DOHH2 (cell line): Measurements from ENCODE around the gene MED28.

Experiments
- H3F3A ChIP-seq: fragments of 200-600 bp; sonication (generic), shearing (Covaris generic); 2 replicates; pipeline ENCODE4 v1.6.0; 2016; ENCODE audit warnings: antibody characterized with exemption, mild to moderate bottlenecking; ENCODE audit not compliant: control insufficient read depth, insufficient read depth
- H3K27ac ChIP-seq: fragments of 200-600 bp; sonication (generic); 2 replicates; pipeline ENCODE4 v1.5.1; 2014; ENCODE audit warnings: low read depth, mild to moderate bottlenecking, low read length, moderate library complexity
- H3K27me3 ChIP-seq: fragments of 200-600 bp; sonication (generic); 2 replicates; pipeline ENCODE4 v1.6.1; 2014; ENCODE audit warnings: mild to moderate bottlenecking, low read length, mixed read lengths; ENCODE audit not compliant: control insufficient read depth
- H3K36me3 ChIP-seq: fragments of 200-600 bp; sonication (generic); 2 replicates; pipeline ENCODE4 v1.6.1; 2014; ENCODE audit warnings: mild to moderate bottlenecking, low read length, moderate library complexity, mixed read lengths; ENCODE audit not compliant: control insufficient read depth
- H3K4me1 ChIP-seq: fragments of 200-600 bp; sonication (generic); 2 replicates; pipeline ENCODE4 v1.6.1; 2014; ENCODE audit warnings: mild to moderate bottlenecking, low read length, mixed read lengths; ENCODE audit not compliant: control insufficient read depth
- H3K4me2 ChIP-seq: fragments of 200-600 bp; sonication (generic); 2 replicates; pipeline ENCODE4 v1.6.0; 2014; ENCODE audit warnings: mild to moderate bottlenecking, low read length, moderate library complexity
- H3K4me3 ChIP-seq: fragments of 200-600 bp; sonication (generic); 2 replicates; pipeline ENCODE4 v1.5.1; 2014; ENCODE audit warnings: mild to moderate bottlenecking, low read length, mixed read lengths
- H3K79me2 ChIP-seq: fragments of 200-600 bp; sonication (generic); 2 replicates; pipeline ENCODE4 v1.6.1; 2014; ENCODE audit warnings: mild to moderate bottlenecking, low read length, mixed read lengths; ENCODE audit not compliant: control insufficient read depth
- H3K9me2 ChIP-seq: fragments of 200-600 bp; sonication (generic); replicated peaks from 2 replicates; pipeline ENCODE4 v1.6.1; 2014; ENCODE audit warnings: mild to moderate bottlenecking, low read length, mixed read lengths; ENCODE audit not compliant: control insufficient read depth
- H3K9me3 ChIP-seq: fragments of 200-600 bp; sonication (generic); 2 replicates; pipeline ENCODE4 v1.6.1; 2014; ENCODE audit warnings: antibody characterized with exemption, low read length, mixed read lengths; ENCODE audit not compliant: control insufficient read depth, insufficient read depth
- H4K20me1 ChIP-seq: fragments of 200-600 bp; sonication (generic); 2 replicates; pipeline ENCODE4 v1.6.0; 2014; ENCODE audit warnings: low read depth, mild to moderate bottlenecking, antibody characterized with exemption, low read length, moderate library complexity; ENCODE audit not compliant: control insufficient read depth, insufficient read depth
- CTCF ChIP-seq: fragments of 200-600 bp; sonication (generic); IDR thresholded peaks from one replicate; pipeline ENCODE4 v1.5.1; 2014; ENCODE audit warnings: antibody characterized with exemption, mild to moderate bottlenecking, low read depth, low read length; ENCODE audit not compliant: poor library complexity, severe bottlenecking
- EZH2phosphoT487 ChIP-seq: fragments of 200-600 bp; sonication (generic); IDR thresholded peaks from 2 replicates; pipeline ENCODE4 v1.6.1; 2017; ENCODE audit warnings: borderline replicate concordance, mild to moderate bottlenecking, antibody characterized with exemption, low read length, moderate library complexity, mixed read lengths

The MED28 gene

GRCh38 chr4:17577665-17578481 is 36.6 kb upstream of the MED28 start:
- H3F3A ChIP-seq, result no peaks in the 10 kb centered on the region
- H3K9me3 ChIP-seq, result no peaks in the 10 kb centered on the region
- H3K27me3 ChIP-seq, result no peaks in the 10 kb centered on the region
- H3K4me2 ChIP-seq, result peak overlapping the region; percentile 95
- TF ChIP-seq EZH2phosphoT487 (no peak), CTCF (peak; percentile 56)
- peak overlapping the region; percentile 69 for H3K27ac ChIP-seq
- peaks cover 54% of the 10 kb centered on the region for H3K36me3 ChIP-seq
- peaks cover 6% of the 10 kb centered on the region; the same call in 1 of the 2 replicates for H4K20me1 ChIP-seq
- H3K4me1 ChIP-seq, result peaks cover 36% of the 10 kb centered on the region
- H3K9me2 ChIP-seq, result no peaks in the 10 kb centered on the region
- H3K79me2 ChIP-seq, result peaks cover 46% of the 10 kb centered on the region
- H3K4me3 ChIP-seq, result peak overlapping the region; percentile 98

GRCh38 chr4:17578482-17578891 is 36.0 kb upstream of the MED28 start:
- no peaks in the 10 kb centered on the region for H3K27me3 ChIP-seq
- no peaks in the 10 kb centered on the region for H3K9me3 ChIP-seq
- peak overlapping the region; percentile 69 for H3K27ac ChIP-seq
- peaks cover 60% of the 10 kb centered on the region for H3K36me3 ChIP-seq
- peaks cover 6% of the 10 kb centered on the region; the same call in 1 of the 2 replicates for H4K20me1 ChIP-seq
- peaks cover 48% of the 10 kb centered on the region for H3K79me2 ChIP-seq
- H3K4me2 ChIP-seq, result peak overlapping the region; percentile 95
- H3K4me3 ChIP-seq, result peak overlapping the region; percentile 98
- H3F3A ChIP-seq, result no peaks in the 10 kb centered on the region
- H3K4me1 ChIP-seq, result peaks cover 36% of the 10 kb centered on the region
- TF ChIP-seq EZH2phosphoT487, result no peak
- no peak for TF ChIP-seq CTCF
- H3K9me2 ChIP-seq, result no peaks in the 10 kb centered on the region

- Histone ChIP-seq H3K9me3 (no peaks in the 10 kb centered on the region), H3K36me3 (peaks cover 85% of the 10 kb centered on the region), H3K4me2 (0 out of 2 replicates have a peak overlapping the region, but pooled peaks have one; percentile 23), H3K9me2 (no peaks in the 10 kb centered on the region), H3K27ac (no peak overlapping the region), H3K79me2 (peaks cover 53% of the 10 kb centered on the region), H3F3A (no peaks in the 10 kb centered on the region), H3K27me3 (no peaks in the 10 kb centered on the region), H3K4me3 (no peak overlapping the region), H3K4me1 (peaks cover 31% of the 10 kb centered on the region), H4K20me1 (peaks cover 6% of the 10 kb centered on the region; the same call in 1 of the 2 replicates)
- TF ChIP-seq CTCF, result no peak
- TF ChIP-seq EZH2phosphoT487, result no peak
These were observed 33.5 kb upstream of the MED28 start for GRCh38 chr4:17580969-17581368.
